Trophoblast cell (in vitro differentiated cells and primary cell): ENCODE data around the gene SLC38A8.

Experiments
- DNase-seq, 2 donors: peaks; one replicate each; pipeline ENCODE4 v3.0.0-alpha.2; 2016
- H2AFZ ChIP-seq: 2 replicates; pipeline ENCODE4 v1.6.1; 2013; ENCODE audit warnings: low read length, moderate library complexity, mild to moderate bottlenecking; ENCODE audit not compliant: insufficient read depth, poor library complexity
- H2AK5ac ChIP-seq: 2 replicates; pipeline ENCODE4 v1.6.1; 2013; ENCODE audit warnings: mild to moderate bottlenecking, low read length
- H2BK120ac ChIP-seq: 2 replicates; pipeline ENCODE4 v1.6.1; 2013; ENCODE audit warnings: low read length, mild to moderate bottlenecking, moderate library complexity; ENCODE audit not compliant: insufficient read depth, poor library complexity
- H2BK12ac ChIP-seq: 2 replicates; pipeline ENCODE4 v1.6.1; 2013; ENCODE audit warnings: mild to moderate bottlenecking, low read length, moderate library complexity
- H2BK5ac ChIP-seq: 2 replicates; pipeline ENCODE4 v1.6.1; 2013; ENCODE audit warnings: low read length, low read depth, moderate library complexity, mild to moderate bottlenecking; ENCODE audit not compliant: poor library complexity
- H3K14ac ChIP-seq: 2 replicates; pipeline ENCODE4 v1.6.1; 2013; ENCODE audit warnings: mild to moderate bottlenecking, low read length
- H3K18ac ChIP-seq: 2 replicates; pipeline ENCODE4 v1.6.1; 2013; ENCODE audit warnings: mild to moderate bottlenecking, low read length
- H3K23ac ChIP-seq: 2 replicates; pipeline ENCODE4 v1.6.1; 2013; ENCODE audit warnings: low read length
- H3K27ac ChIP-seq: 2 replicates; pipeline ENCODE4 v1.5.1; 2013; ENCODE audit warnings: low read depth, mild to moderate bottlenecking, inconsistent platforms, low read length, moderate library complexity
- H3K27me3 ChIP-seq: 2 replicates; pipeline ENCODE4 v1.6.1; 2013; ENCODE audit warnings: inconsistent platforms, mild to moderate bottlenecking, low read length, moderate library complexity; ENCODE audit not compliant: insufficient read depth
- H3K36me3 ChIP-seq, 2 experiments: 1 replicate in 1 of 2; 2 replicates in 1 of 2; pipeline ENCODE4 v1.6.1; 2013; ENCODE audit warnings: low read length in 2 of 2, mild to moderate bottlenecking in 2 of 2, moderate library complexity in 1 of 2; ENCODE audit not compliant: insufficient read depth in 2 of 2, control insufficient read depth in 1 of 2
- H3K4ac ChIP-seq: 2 replicates; pipeline ENCODE4 v1.6.1; 2013; ENCODE audit warnings: low read depth, mild to moderate bottlenecking, low read length, moderate library complexity
- H3K4me1 ChIP-seq, 2 experiments: 1 replicate in 1 of 2; 2 replicates in 1 of 2; pipeline ENCODE4 v1.6.1; 2013; ENCODE audit warnings: low read length in 2 of 2, mild to moderate bottlenecking in 2 of 2, moderate library complexity in 1 of 2; ENCODE audit not compliant: insufficient read depth in 2 of 2, control insufficient read depth in 1 of 2
- H3K4me2 ChIP-seq: 2 replicates; pipeline ENCODE4 v1.6.1; 2013; ENCODE audit warnings: inconsistent platforms, mild to moderate bottlenecking, low read length, moderate library complexity
- H3K4me3 ChIP-seq: 2 replicates; pipeline ENCODE4 v1.5.1; 2013; ENCODE audit warnings: mild to moderate bottlenecking, low read depth, low read length, inconsistent platforms
- H3K79me1 ChIP-seq: one replicate; pipeline ENCODE4 v1.6.1; 2013; ENCODE audit warnings: low read length
- H3K79me2 ChIP-seq: 2 replicates; pipeline ENCODE4 v1.6.1; 2013; ENCODE audit warnings: low read length, mild to moderate bottlenecking; ENCODE audit not compliant: control insufficient read depth, insufficient read depth, poor library complexity
- H3K9ac ChIP-seq: 2 replicates; pipeline ENCODE4 v1.6.1; 2013; ENCODE audit warnings: mild to moderate bottlenecking, low read length
- H3K9me3 ChIP-seq: 2 replicates; pipeline ENCODE4 v1.6.1; 2013; ENCODE audit warnings: low read depth, mild to moderate bottlenecking, control low read depth, inconsistent platforms, low read length; ENCODE audit not compliant: insufficient read depth
- H4K12ac ChIP-seq: 2 replicates; pipeline ENCODE4 v1.6.1; 2013; ENCODE audit warnings: low read depth, mild to moderate bottlenecking, low read length, moderate library complexity
- H4K8ac ChIP-seq: 2 replicates; pipeline ENCODE4 v1.6.1; 2013; ENCODE audit warnings: low read depth, mild to moderate bottlenecking, low read length, moderate library complexity
- H4K91ac ChIP-seq: one replicate; pipeline ENCODE4 v1.6.1; 2013; ENCODE audit warnings: low read depth, mild to moderate bottlenecking, low read length, moderate library complexity
- WGBS: extraction: QIAGEN DNeasy Blood & Tissue Kit; methylation state at CpG from one replicate; pipeline ENCODE4 v1.1.7; 2013; ENCODE audit warnings: missing lambda C conversion rate; ENCODE audit not compliant: insufficient read length, insufficient coverage; ENCODE audit errors: extremely low coverage; 5-methylcytosine and 5-hydroxymethylcytosine counted together

Gene SLC38A8

DNA sequence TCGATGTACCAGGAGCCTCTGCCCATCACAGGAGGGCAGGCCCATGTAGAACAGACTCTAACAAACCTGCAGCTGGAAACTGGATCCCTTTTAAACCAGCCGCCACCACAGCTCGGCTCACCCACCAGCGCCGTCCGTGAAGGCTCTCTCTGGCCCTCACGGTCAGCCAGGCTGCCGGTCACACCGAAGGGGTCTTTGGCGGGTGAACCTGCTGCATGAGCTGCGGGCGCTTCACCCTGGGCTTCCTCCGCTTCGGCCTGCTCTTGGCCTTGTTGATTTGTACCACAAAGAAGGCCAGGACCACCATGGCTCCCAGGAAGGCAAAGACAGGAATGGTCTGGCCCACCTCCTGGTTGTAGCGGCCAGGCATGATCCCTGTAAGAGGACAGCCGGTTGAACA lies 11.7 kb upstream of the SLC38A8 start:
- Histone ChIP-seq H3K36me3 (peaks cover 55 to 58% of the 10 kb centered on the region in 2 experiments), H2BK12ac (no peak overlapping the region), H3K79me2 (no peaks in the 10 kb centered on the region), H3K4ac (no peak overlapping the region), H3K27ac (no peak overlapping the region), H3K23ac (no peak overlapping the region), H3K9me3 (no peaks in the 10 kb centered on the region), H2AK5ac (no peak overlapping the region), H2AFZ (no peak overlapping the region), H4K12ac (no peak overlapping the region), H2BK120ac (no peak overlapping the region), H3K4me3 (no peak overlapping the region), H3K27me3 (no peaks in the 10 kb centered on the region), H3K18ac (no peak overlapping the region), H3K14ac (no peak overlapping the region), H3K4me1 (peaks cover 0 to 6% of the 10 kb centered on the region in 2 experiments), H2BK5ac (no peak overlapping the region), H3K4me2 (no peak overlapping the region), H3K79me1 (no peaks in the 10 kb centered on the region), H3K9ac (no peak overlapping the region), H4K91ac (no peak overlapping the region), H4K8ac (no peak overlapping the region)
- DNase-seq, result no peak
- no CpG with 5 or more reads among the region's 16 CpGs for WGBS

DNA sequence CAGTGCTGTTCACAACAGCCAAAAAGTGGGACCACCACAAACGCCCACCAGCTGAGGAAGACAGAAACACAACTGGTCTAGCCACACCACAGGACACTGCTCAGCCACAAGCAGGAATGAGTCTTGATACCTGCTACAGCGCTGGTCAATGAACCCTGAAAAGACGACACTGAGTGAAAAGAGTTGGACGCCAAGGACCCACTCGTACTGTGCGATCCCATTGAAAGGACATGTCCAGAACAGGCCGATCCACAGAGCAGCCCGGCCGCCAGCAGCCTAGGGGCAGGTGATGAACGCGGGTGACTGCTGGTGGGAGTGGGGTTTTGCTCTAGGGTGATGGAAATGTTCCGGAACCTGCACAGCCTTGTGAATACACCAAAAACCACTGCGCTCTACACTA lies 10.6 kb upstream of the SLC38A8 start:
- H4K12ac ChIP-seq, result no peak overlapping the region
- H2BK12ac ChIP-seq, result no peak overlapping the region
- no peak overlapping the region for H3K4me3 ChIP-seq
- H3K27me3 ChIP-seq, result no peaks in the 10 kb centered on the region
- H3K27ac ChIP-seq, result no peak overlapping the region
- H3K9ac ChIP-seq, result no peak overlapping the region
- no peak overlapping the region for H3K4me2 ChIP-seq
- peaks cover 0 to 6% of the 10 kb centered on the region in 2 experiments for H3K4me1 ChIP-seq
- no peak for DNase-seq
- H3K4ac ChIP-seq, result no peak overlapping the region
- no peak overlapping the region for H3K23ac ChIP-seq
- WGBS, result no CpG with 5 or more reads among the region's 13 CpGs
- no peak overlapping the region for H3K14ac ChIP-seq
- H2AFZ ChIP-seq, result no peak overlapping the region
- no peak overlapping the region for H2AK5ac ChIP-seq
- H4K8ac ChIP-seq, result no peak overlapping the region
- H3K18ac ChIP-seq, result no peak overlapping the region
- no peaks in the 10 kb centered on the region for H3K79me1 ChIP-seq
- no peaks in the 10 kb centered on the region for H3K79me2 ChIP-seq
- no peak overlapping the region for H2BK120ac ChIP-seq
- H3K36me3 ChIP-seq, result peaks cover 52% of the 10 kb centered on the region in 2 experiments
- H4K91ac ChIP-seq, result no peak overlapping the region
- H3K9me3 ChIP-seq, result no peaks in the 10 kb centered on the region
- H2BK5ac ChIP-seq, result no peak overlapping the region

- no peaks in the 10 kb centered on the region for H3K9me3 ChIP-seq
- H2AK5ac ChIP-seq, result no peak overlapping the region
- peaks cover 46% of the 10 kb centered on the region in 2 experiments for H3K36me3 ChIP-seq
- no peaks in the 10 kb centered on the region for H3K79me1 ChIP-seq
- peaks cover 0 to 6% of the 10 kb centered on the region in 2 experiments for H3K4me1 ChIP-seq
- H3K14ac ChIP-seq, result no peak overlapping the region
- no peak overlapping the region for H3K23ac ChIP-seq
- no peak overlapping the region for H3K9ac ChIP-seq
- H3K79me2 ChIP-seq, result no peaks in the 10 kb centered on the region
- no peak overlapping the region for H2BK12ac ChIP-seq
- H2BK5ac ChIP-seq, result no peak overlapping the region
- H4K8ac ChIP-seq, result no peak overlapping the region
- H3K27me3 ChIP-seq, result no peaks in the 10 kb centered on the region
- H3K4me3 ChIP-seq, result no peak overlapping the region
- H2AFZ ChIP-seq, result no peak overlapping the region
- no peak overlapping the region for H4K91ac ChIP-seq
- no peak overlapping the region for H2BK120ac ChIP-seq
- no CpG with 5 or more reads among the region's 27 CpGs for WGBS
- H3K18ac ChIP-seq, result no peak overlapping the region
- no peak overlapping the region for H3K27ac ChIP-seq
- H3K4me2 ChIP-seq, result no peak overlapping the region
- no peak overlapping the region for H3K4ac ChIP-seq
- H4K12ac ChIP-seq, result no peak overlapping the region
- DNase-seq, result no peak
Observed at GRCh38 chr16:84052071-84052622, 9.6 kb upstream of the SLC38A8 start.

DNA sequence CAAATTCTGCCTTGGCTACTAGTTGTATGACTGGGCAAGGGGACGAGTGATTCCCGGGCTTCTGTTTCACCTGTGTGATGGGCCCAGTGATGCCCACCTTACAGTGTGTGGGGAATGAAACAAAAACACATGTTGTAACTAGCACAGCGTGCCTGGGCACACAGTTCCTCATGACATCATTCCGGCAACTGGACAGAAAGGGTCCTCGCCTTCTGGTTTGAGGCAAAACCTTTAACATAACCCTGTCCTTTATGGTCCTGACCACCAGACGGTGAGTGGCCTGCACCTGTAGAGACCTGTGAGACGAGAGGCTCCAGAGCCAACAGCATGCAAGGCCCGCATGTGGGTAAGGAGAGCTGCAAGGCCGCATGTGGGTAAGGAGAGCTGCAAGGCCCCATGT lies 7.7 kb upstream of the SLC38A8 start:
- Histone ChIP-seq H3K27me3 (no peaks in the 10 kb centered on the region), H3K27ac (no peak overlapping the region), H2AFZ (no peak overlapping the region), H3K18ac (no peak overlapping the region), H3K23ac (no peak overlapping the region), H2BK120ac (no peak overlapping the region), H3K9me3 (no peaks in the 10 kb centered on the region), H2BK12ac (no peak overlapping the region), H3K4me1 (peaks cover 0 to under 1% of the 10 kb centered on the region in 2 experiments), H4K12ac (no peak overlapping the region), H4K8ac (no peak overlapping the region), H3K4me2 (no peak overlapping the region), H4K91ac (no peak overlapping the region), H3K9ac (no peak overlapping the region), H3K14ac (no peak overlapping the region), H3K79me2 (no peaks in the 10 kb centered on the region), H3K4ac (no peak overlapping the region), H3K36me3 (peaks cover 37 to 42% of the 10 kb centered on the region in 2 experiments), H3K79me1 (no peaks in the 10 kb centered on the region), H2BK5ac (no peak overlapping the region), H3K4me3 (no peak overlapping the region), H2AK5ac (no peak overlapping the region)
- WGBS, result no CpG with 5 or more reads among the region's 9 CpGs
- DNase-seq, result no peak
